Breast epithelium (tissue), 3 donors: ENCODE data around the gene AFMID.

ENCODE experiments used
- CTCF ChIP-seq, 3 donors: fragments of 450-650 bp; IDR thresholded peaks; one replicate each; pipeline ENCODE4 v1.5.1; 2016 to 2017; ENCODE audit warnings: antibody characterized with exemption in 3 of 3, mild to moderate bottlenecking in 3 of 3, moderate library complexity in 3 of 3
- POLR2A ChIP-seq: fragments of 450-650 bp; IDR thresholded peaks from one replicate; pipeline ENCODE4 v1.6.1; 2016; ENCODE audit warnings: antibody characterized with exemption, mild to moderate bottlenecking, moderate library complexity

DNA sequence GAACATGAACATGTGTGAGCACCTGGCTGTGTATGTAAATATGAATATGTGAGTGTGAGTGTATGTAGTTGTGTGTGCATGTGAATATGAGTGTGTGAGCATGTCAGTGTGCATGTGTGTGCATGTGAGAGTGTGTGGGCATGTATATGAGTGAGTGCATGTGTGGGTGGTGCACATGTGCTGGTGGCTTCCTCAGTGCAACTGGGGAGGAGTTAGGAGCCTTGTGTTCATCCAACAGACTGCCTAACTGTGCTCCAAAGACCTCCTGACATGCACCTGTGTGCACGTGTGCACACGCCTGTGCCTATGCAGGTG is 45.7 kb downstream of the AFMID start:
- TF ChIP-seq CTCF (IDR thresholded peaks at IDR 0.05) = no peak
- no peak for TF ChIP-seq POLR2A
